ENCODE measurements around the gene GTF3C5.

- TF ChIP-seq CTCF (IDR thresholded peaks at IDR 0.05) (no peak), POLR2A (IDR thresholded peaks at IDR 0.05) (no peak), EP300 (IDR thresholded peaks at IDR 0.05) (no peak)
Observed at GRCh38 chr9:133051281-133051900, 20.6 kb downstream of the GTF3C5 start.

Data from ovary (tissue), 3 donors.